Colonic mucosa (tissue), 4 donors: ENCODE measurements around the gene MATN1. TPM values are rescaled to one million over a fixed set of nuclear protein-coding genes. Genes with fewer than 3 reads are reported as not detected.

ENCODE experiments used
- DNase-seq: peaks from one replicate; pipeline ENCODE4 v3.0.0-alpha.2; 2020
- H3K27ac ChIP-seq: fragments of 200-600 bp; one replicate; pipeline ENCODE4 v1.8.0; 2021
- H3K27me3 ChIP-seq: fragments of 200-600 bp; one replicate; pipeline ENCODE4 v1.8.0; 2021
- H3K36me3 ChIP-seq: fragments of 200-600 bp; one replicate; pipeline ENCODE4 v1.8.0; 2021
- H3K4me1 ChIP-seq: fragments of 200-600 bp; one replicate; pipeline ENCODE4 v1.8.0; 2021; ENCODE audit warnings: mild to moderate bottlenecking
- H3K4me3 ChIP-seq: fragments of 200-600 bp; one replicate; pipeline ENCODE4 v1.8.0; 2021
- H3K9ac ChIP-seq, 2 donors: one replicate each; pipeline ENCODE4 v1.7.0; 2013; ENCODE audit warnings: control low read depth in 2 of 2, low read depth in 2 of 2, low read length in 2 of 2
- H3K9me3 ChIP-seq: fragments of 200-600 bp; one replicate; pipeline ENCODE4 v1.8.0; 2021
- CTCF ChIP-seq: fragments of 200-600 bp; IDR thresholded peaks from one replicate; pipeline ENCODE4 v1.8.0; 2022; ENCODE audit warnings: antibody characterized with exemption, mild to moderate bottlenecking
- intact Hi-C: fragments of 100-400 bp; cut with DNase I; formaldehyde crosslinking; loops from one replicate; pipeline ENCODE4 v1.14.1; 2022
- total RNA-seq, 2 donors: library from RNA; stranded (reverse); fragmentation: NEBNext Ultra II Directional in 1 of 2; extraction: Animal tissue kit (Norgen Biotek cat#: 25700) in 1 of 2; gene quantifications; one replicate each; pipeline ENCODE4 v1.2.1, GENCODE V29; 2021
- donor health status: healthy.
- donor health status: DM: no; HTN: no; CAD: no.
- donor health status: DM: no; HTN: no; CAD: no.

MATN1 gene
- total RNA-seq, 2 donors from 2014 or later, result not detected

- DNase-seq, result no peak
Observed at GRCh38 chr1:30740251-30741238, 17.2 kb upstream of the MATN1 start.

DNA sequence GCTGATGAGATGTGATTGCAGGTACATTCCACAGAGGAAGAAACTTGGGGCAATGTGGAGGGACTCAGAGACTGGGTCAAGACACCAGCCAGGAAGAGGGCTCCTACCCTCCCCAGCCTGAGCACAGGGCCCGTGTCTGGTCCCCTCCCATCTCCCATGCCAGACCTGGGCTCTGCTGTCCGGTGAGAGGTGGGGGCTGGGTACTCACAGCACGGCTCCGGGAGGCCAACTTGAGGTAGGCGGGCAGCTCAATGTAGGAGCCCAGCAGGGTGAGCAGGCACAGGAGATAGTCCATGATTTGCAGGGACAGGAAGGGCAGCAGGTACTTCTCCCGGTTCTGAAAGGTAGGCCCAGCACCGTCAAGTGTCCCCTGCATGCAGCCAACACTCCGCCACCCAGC lies 16.2 kb upstream of the MATN1 start:
- Histone ChIP-seq H3K36me3 (no peaks in the 10 kb centered on the region), H3K27me3 (no peaks in the 10 kb centered on the region), H3K4me3 (no peak overlapping the region), H3K9me3 (no peaks in the 10 kb centered on the region), H3K9ac (no peak overlapping the region), H3K4me1 (no peaks in the 10 kb centered on the region), H3K27ac (no peak overlapping the region)
- intact Hi-C loops, result no loop called here
- no peak for DNase-seq
- no peak for TF ChIP-seq CTCF

More at GRCh38 chr1:30740251-30741238, 17.2 kb upstream of the MATN1 start:
- Histone ChIP-seq H3K4me1 (peaks cover 1% of the 10 kb centered on the region), H3K27ac (no peak overlapping the region), H3K9me3 (no peaks in the 10 kb centered on the region), H3K36me3 (no peaks in the 10 kb centered on the region), H3K4me3 (no peak overlapping the region), H3K9ac (no peak overlapping the region), H3K27me3 (no peaks in the 10 kb centered on the region)
- TF ChIP-seq CTCF, result no peak
- intact Hi-C loops, result no loop called here

GRCh38 chr1:30738715-30739559 lies 15.6 kb upstream of the MATN1 start:
- Histone ChIP-seq H3K36me3 (no peaks in the 10 kb centered on the region), H3K9ac (no peak overlapping the region), H3K9me3 (no peaks in the 10 kb centered on the region), H3K4me1 (no peaks in the 10 kb centered on the region), H3K4me3 (no peak overlapping the region), H3K27me3 (no peaks in the 10 kb centered on the region), H3K27ac (no peak overlapping the region)
- no peak for DNase-seq
- TF ChIP-seq CTCF, result no peak
- intact Hi-C loops, result no loop called here

DNA sequence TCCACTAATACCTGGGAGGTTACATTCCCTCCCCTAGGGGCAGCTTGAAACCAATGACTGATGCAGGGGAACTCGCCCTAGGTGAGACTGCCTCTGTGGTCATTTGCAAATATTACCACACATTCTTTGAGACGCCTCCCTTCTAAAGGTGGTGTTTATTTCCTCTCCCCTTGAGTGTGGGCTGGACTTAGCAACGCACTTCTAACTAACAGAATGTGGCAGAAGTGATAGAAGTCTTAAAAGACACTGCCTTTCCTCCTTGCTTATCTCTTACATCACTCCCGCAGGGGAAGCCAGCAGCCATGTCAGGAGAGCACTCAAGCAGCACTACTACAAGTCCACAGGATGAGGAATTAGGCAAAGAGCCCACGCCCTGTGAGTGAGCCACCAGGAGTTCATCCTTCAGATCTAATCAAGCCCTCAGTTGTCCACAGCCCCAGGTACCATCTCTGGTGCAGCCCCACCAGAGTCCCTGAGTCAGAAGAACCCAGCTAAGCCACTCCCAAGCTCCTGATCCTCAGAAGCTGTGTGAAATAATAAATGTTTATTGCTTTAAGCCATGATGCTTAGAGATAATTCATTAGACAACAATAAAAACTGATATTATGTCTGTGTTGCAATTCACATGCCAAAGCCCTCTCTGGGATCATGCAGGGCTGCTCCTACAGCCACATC lies 14.8 kb upstream of the MATN1 start:
- TF ChIP-seq CTCF, result no peak
- Histone ChIP-seq H3K9ac (no peak overlapping the region), H3K9me3 (no peaks in the 10 kb centered on the region), H3K27me3 (no peaks in the 10 kb centered on the region), H3K4me3 (no peak overlapping the region), H3K27ac (no peak overlapping the region), H3K4me1 (no peaks in the 10 kb centered on the region), H3K36me3 (no peaks in the 10 kb centered on the region)
- intact Hi-C loops, result no loop called here
- DNase-seq, result no peak
